WTC11 (cell line): ENCODE results near the gene ARF6. TPM values are rescaled to one million over a fixed set of nuclear protein-coding genes. Genes with fewer than 3 reads are reported as not detected.

Experiments
- ATAC-seq: fragments of 200-7000 bp; cut with Tn5 transposase; 2 replicates; pipeline ENCODE4 v1.10.0; 2021; ENCODE audit warnings: mild to moderate bottlenecking, moderate library complexity
- CTCF ChIA-PET: fragments of 300-600 bp; sonication (Branson Sonifier 250); formaldehyde crosslinking; loops from one replicate; lab custom pipeline; 2021; ENCODE audit warnings: antibody characterized with exemption; lab: Charles Lee
- POLR2A ChIA-PET: fragments of 350-600 bp; sonication (Branson Sonifier 250); formaldehyde crosslinking; loops from one replicate; lab custom pipeline; 2021; ENCODE audit warnings: antibody characterized with exemption; lab: Charles Lee
- DNase-seq: peaks from one replicate; pipeline ENCODE4 v3.0.0; 2021; ENCODE audit warnings: low spot score
- H3K27ac Mint-ChIP-seq: 2 replicates; pipeline ENCODE4 v1.8.0; 2021; ENCODE audit warnings: mixed read lengths
- H3K27me3 Mint-ChIP-seq: 2 replicates; pipeline ENCODE4 v1.8.0; 2021; ENCODE audit warnings: low read depth, mild to moderate bottlenecking, moderate library complexity, mixed read lengths
- H3K36me3 Mint-ChIP-seq: 2 replicates; pipeline ENCODE4 v1.8.0; 2021; ENCODE audit warnings: mixed read lengths
- H3K4me1 Mint-ChIP-seq: 2 replicates; pipeline ENCODE4 v1.8.0; 2022; ENCODE audit warnings: mixed read lengths
- H3K4me3 Mint-ChIP-seq: 2 replicates; pipeline ENCODE4 v1.8.0; 2021; ENCODE audit warnings: mild to moderate bottlenecking, moderate library complexity, mixed read lengths
- H3K9me3 Mint-ChIP-seq: 2 replicates; pipeline ENCODE4 v1.8.0; 2021; ENCODE audit warnings: mixed read lengths
- AR ChIP-seq: fragments of 250-450 bp; sonication (Bioruptor Pico); IDR thresholded peaks from 2 replicates; pipeline ENCODE4 v1.9.0; 2021; ENCODE audit warnings: mild to moderate bottlenecking
- CBFB ChIP-seq: sonication (generic); formaldehyde crosslinking; IDR thresholded peaks from 2 replicates; pipeline ENCODE4 v1.8.1; 2022; ENCODE audit warnings: mild to moderate bottlenecking, low read depth, missing genetic modification reagents
- ERG ChIP-seq: fragments of 250-450 bp; sonication (Bioruptor Pico); IDR thresholded peaks from 2 replicates; pipeline ENCODE4 v1.8.0; 2021; ENCODE audit warnings: mild to moderate bottlenecking
- ESRRA ChIP-seq: sonication (generic); formaldehyde crosslinking; IDR thresholded peaks from 2 replicates; pipeline ENCODE4 v1.8.1; 2022; ENCODE audit warnings: mild to moderate bottlenecking, missing genetic modification reagents, borderline replicate concordance
- ETV6 ChIP-seq: sonication (generic); formaldehyde crosslinking; IDR thresholded peaks from 2 replicates; pipeline ENCODE4 v1.8.1; 2022; ENCODE audit warnings: mild to moderate bottlenecking, missing genetic modification reagents
- FOXP1 ChIP-seq: sonication (generic); formaldehyde crosslinking; IDR thresholded peaks from 2 replicates; pipeline ENCODE4 v1.8.0; 2022; ENCODE audit warnings: missing genetic modification reagents, mild to moderate bottlenecking, moderate library complexity, borderline replicate concordance
- GTF2I ChIP-seq: fragments of 250-450 bp; sonication (Bioruptor Pico); conservative IDR thresholded peaks from 2 replicates; pipeline ENCODE4 v1.4.0; 2021; ENCODE audit warnings: mild to moderate bottlenecking
- HMGXB4 ChIP-seq: sonication (generic); formaldehyde crosslinking; IDR thresholded peaks from 2 replicates; pipeline ENCODE4 v1.8.1; 2023; ENCODE audit warnings: mild to moderate bottlenecking, moderate library complexity, missing genetic modification reagents
- JUN ChIP-seq: sonication (generic); formaldehyde crosslinking; IDR thresholded peaks from 2 replicates; pipeline ENCODE4 v1.8.0; 2023; ENCODE audit warnings: mild to moderate bottlenecking, missing genetic modification reagents
- NFYB ChIP-seq: sonication (generic); formaldehyde crosslinking; conservative IDR thresholded peaks from 2 replicates; pipeline ENCODE4 v1.8.0; 2022; ENCODE audit warnings: low read depth, missing genetic modification reagents
- NR2C2 ChIP-seq: sonication (generic); formaldehyde crosslinking; IDR thresholded peaks from 2 replicates; pipeline ENCODE4 v1.8.0; 2022; ENCODE audit warnings: mild to moderate bottlenecking, missing genetic modification reagents
- SMAD4 ChIP-seq: sonication (generic); formaldehyde crosslinking; IDR thresholded peaks from 2 replicates; pipeline ENCODE4 v1.8.0; 2022; ENCODE audit warnings: mild to moderate bottlenecking, missing genetic modification reagents
- TCF7 ChIP-seq: sonication (generic); formaldehyde crosslinking; IDR thresholded peaks from 2 replicates; pipeline ENCODE4 v1.8.0; 2022; ENCODE audit warnings: mild to moderate bottlenecking, low read depth, missing genetic modification reagents, moderate library complexity
- TEAD4 ChIP-seq: sonication (generic); formaldehyde crosslinking; IDR thresholded peaks from 2 replicates; pipeline ENCODE4 v1.8.0; 2022; ENCODE audit warnings: mild to moderate bottlenecking, missing genetic modification reagents
- TP53 ChIP-seq: sonication (generic); formaldehyde crosslinking; IDR thresholded peaks from 2 replicates; pipeline ENCODE4 v1.8.1; 2023; ENCODE audit warnings: mild to moderate bottlenecking, missing genetic modification reagents
- USF2 ChIP-seq: sonication (generic); formaldehyde crosslinking; IDR thresholded peaks from 2 replicates; pipeline ENCODE4 v1.8.1; 2023; ENCODE audit warnings: mild to moderate bottlenecking, missing genetic modification reagents, moderate library complexity
- ZNF121 ChIP-seq: sonication (generic); formaldehyde crosslinking; IDR thresholded peaks from 2 replicates; pipeline ENCODE4 v1.8.0; 2023; ENCODE audit warnings: missing genetic modification reagents
- ZNF219 ChIP-seq: sonication (generic); formaldehyde crosslinking; IDR thresholded peaks from 2 replicates; pipeline ENCODE4 v1.8.0; 2023; ENCODE audit warnings: missing genetic modification reagents, mild to moderate bottlenecking, borderline replicate concordance
- ZNF416 ChIP-seq: fragments of 250-450 bp; sonication (Bioruptor Pico); IDR thresholded peaks from 2 replicates; pipeline ENCODE4 v1.9.0; 2021; ENCODE audit warnings: mild to moderate bottlenecking, inconsistent platforms
- ZNF425 ChIP-seq: fragments of 250-450 bp; sonication (Bioruptor Pico); conservative IDR thresholded peaks from 2 replicates; pipeline ENCODE4 v1.9.0; 2021; ENCODE audit warnings: mild to moderate bottlenecking
- total RNA-seq: library from RNA; stranded (reverse); gene quantifications from 3 replicates; pipeline ENCODE4 v1.2.3, GENCODE V29; 2021
- TF ChIP-seq, protein P1 (sequence below): sonication (generic); formaldehyde crosslinking; IDR thresholded peaks from 2 replicates; pipeline ENCODE4 v1.8.0; 2022; ENCODE audit warnings: mild to moderate bottlenecking, missing genetic modification reagents
- TF ChIP-seq, protein P2 (sequence below): sonication (generic); formaldehyde crosslinking; IDR thresholded peaks from 2 replicates; pipeline ENCODE4 v1.8.1; 2022; ENCODE audit warnings: mild to moderate bottlenecking, moderate library complexity, missing genetic modification reagents
- TF ChIP-seq, protein P3 (sequence below): fragments of 200-600 bp; IDR thresholded peaks from 2 replicates; pipeline ENCODE4 v1.8.0; 2022; ENCODE audit warnings: antibody characterized with exemption

ARF6 gene
- total RNA-seq, 1 experiment from 2014 or later = 55.9 TPM

GRCh38 chr14:49923442-49923841, 30.6 kb downstream of the ARF6 start:
- H3K36me3 Mint-ChIP-seq = no peaks in the 10 kb centered on the region
- no peak overlapping the region for H3K27ac Mint-ChIP-seq
- no peaks in the 10 kb centered on the region for H3K27me3 Mint-ChIP-seq
- ATAC-seq (no peak), DNase-seq (no peak)
- TF ChIP-seq NFYB (CRISPR knock-in tag) (no peak), TCF7 (no peak), ERG (CRISPR knock-in tag) (no peak), NR2C2 (no peak), TP53 (CRISPR knock-in tag) (no peak), CBFB (CRISPR knock-in tag) (no peak), ZNF219 (CRISPR knock-in tag) (no peak), ETV6 (CRISPR knock-in tag) (no peak), HMGXB4 (no peak), JUN (CRISPR knock-in tag) (no peak), FOXP1 (no peak), SMAD4 (CRISPR knock-in tag) (no peak), ZNF121 (CRISPR knock-in tag) (no peak), USF2 (CRISPR knock-in tag) (no peak), GTF2I (CRISPR knock-in tag) (no peak), ZNF416 (CRISPR knock-in tag) (no peak)
- TF ChIP-seq, protein P1, sequence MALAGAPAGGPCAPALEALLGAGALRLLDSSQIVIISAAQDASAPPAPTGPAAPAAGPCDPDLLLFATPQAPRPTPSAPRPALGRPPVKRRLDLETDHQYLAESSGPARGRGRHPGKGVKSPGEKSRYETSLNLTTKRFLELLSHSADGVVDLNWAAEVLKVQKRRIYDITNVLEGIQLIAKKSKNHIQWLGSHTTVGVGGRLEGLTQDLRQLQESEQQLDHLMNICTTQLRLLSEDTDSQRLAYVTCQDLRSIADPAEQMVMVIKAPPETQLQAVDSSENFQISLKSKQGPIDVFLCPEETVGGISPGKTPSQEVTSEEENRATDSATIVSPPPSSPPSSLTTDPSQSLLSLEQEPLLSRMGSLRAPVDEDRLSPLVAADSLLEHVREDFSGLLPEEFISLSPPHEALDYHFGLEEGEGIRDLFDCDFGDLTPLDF (CRISPR knock-in tag) = no peak
- TF ChIP-seq, protein P2, sequence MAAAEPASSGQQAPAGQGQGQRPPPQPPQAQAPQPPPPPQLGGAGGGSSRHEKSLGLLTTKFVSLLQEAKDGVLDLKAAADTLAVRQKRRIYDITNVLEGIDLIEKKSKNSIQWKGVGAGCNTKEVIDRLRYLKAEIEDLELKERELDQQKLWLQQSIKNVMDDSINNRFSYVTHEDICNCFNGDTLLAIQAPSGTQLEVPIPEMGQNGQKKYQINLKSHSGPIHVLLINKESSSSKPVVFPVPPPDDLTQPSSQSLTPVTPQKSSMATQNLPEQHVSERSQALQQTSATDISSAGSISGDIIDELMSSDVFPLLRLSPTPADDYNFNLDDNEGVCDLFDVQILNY (CRISPR knock-in tag) = no peak
- TF ChIP-seq, protein P3, sequence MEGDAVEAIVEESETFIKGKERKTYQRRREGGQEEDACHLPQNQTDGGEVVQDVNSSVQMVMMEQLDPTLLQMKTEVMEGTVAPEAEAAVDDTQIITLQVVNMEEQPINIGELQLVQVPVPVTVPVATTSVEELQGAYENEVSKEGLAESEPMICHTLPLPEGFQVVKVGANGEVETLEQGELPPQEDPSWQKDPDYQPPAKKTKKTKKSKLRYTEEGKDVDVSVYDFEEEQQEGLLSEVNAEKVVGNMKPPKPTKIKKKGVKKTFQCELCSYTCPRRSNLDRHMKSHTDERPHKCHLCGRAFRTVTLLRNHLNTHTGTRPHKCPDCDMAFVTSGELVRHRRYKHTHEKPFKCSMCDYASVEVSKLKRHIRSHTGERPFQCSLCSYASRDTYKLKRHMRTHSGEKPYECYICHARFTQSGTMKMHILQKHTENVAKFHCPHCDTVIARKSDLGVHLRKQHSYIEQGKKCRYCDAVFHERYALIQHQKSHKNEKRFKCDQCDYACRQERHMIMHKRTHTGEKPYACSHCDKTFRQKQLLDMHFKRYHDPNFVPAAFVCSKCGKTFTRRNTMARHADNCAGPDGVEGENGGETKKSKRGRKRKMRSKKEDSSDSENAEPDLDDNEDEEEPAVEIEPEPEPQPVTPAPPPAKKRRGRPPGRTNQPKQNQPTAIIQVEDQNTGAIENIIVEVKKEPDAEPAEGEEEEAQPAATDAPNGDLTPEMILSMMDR = no peak
- H3K4me1 Mint-ChIP-seq = no peaks in the 10 kb centered on the region; the same call in 1 of the 2 replicates
- POLR2A ChIA-PET = interaction anchor here (0.6 kb wide), 1 partner anchor 30 kb away, joined by 3 read pairs; no protein-coding TSS in a partner anchor
- H3K9me3 Mint-ChIP-seq = peaks cover 4% of the 10 kb centered on the region
- no peak overlapping the region for H3K4me3 Mint-ChIP-seq
- CTCF ChIA-PET = no interaction called here

DNA sequence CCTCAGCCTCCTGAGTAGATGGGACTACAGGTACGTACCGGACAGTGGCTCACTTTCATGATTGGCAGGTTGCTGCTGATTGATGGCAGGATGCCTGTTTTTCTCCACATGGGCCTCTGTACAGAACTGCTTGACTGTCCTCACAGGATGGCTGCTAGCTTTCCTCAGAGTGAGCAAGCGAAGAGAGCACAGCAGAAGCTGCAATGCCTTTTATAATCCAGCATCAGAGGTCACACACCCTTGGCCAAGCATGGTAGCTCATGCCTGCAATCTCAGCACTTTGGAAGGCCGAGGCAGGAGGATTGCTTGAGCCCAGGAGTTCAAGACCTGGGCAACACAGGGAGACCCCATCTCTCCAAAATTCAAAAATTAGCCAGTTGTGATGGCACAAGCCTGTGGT, 31.0 kb downstream of the ARF6 start:
- DNase-seq (no peak), ATAC-seq (no peak)
- CTCF ChIA-PET = no interaction called here
- H3K4me3 Mint-ChIP-seq = no peak overlapping the region
- peaks cover 1% of the 10 kb centered on the region for H3K9me3 Mint-ChIP-seq
- POLR2A ChIA-PET = interaction anchor here (0.6 kb wide), 1 partner anchor 30 kb away, joined by 3 read pairs; no protein-coding TSS in a partner anchor
- no peak overlapping the region for H3K27ac Mint-ChIP-seq
- H3K4me1 Mint-ChIP-seq = no peaks in the 10 kb centered on the region; the same call in 1 of the 2 replicates
- H3K27me3 Mint-ChIP-seq = no peaks in the 10 kb centered on the region
- no peaks in the 10 kb centered on the region for H3K36me3 Mint-ChIP-seq
- TF ChIP-seq AR (CRISPR knock-in tag) (no peak), ESRRA (CRISPR knock-in tag) (no peak), JUN (CRISPR knock-in tag) (no peak), TEAD4 (no peak), NFYB (CRISPR knock-in tag) (no peak), ZNF425 (CRISPR knock-in tag) (no peak)
